Liver (tissue), 9 donors: ENCODE results near the gene ARHGDIA. TPM values are rescaled to one million over a fixed set of nuclear protein-coding genes. Genes with fewer than 3 reads are reported as not detected.

ENCODE experiments used
- DNase-seq: peaks from one replicate; pipeline ENCODE4 v3.0.0-alpha.2; 2017; ENCODE audit warnings: low spot score
- H3K27ac ChIP-seq, 2 donors: one replicate each; pipeline ENCODE4 v1.7.0; 2013; ENCODE audit warnings: inconsistent platforms in 2 of 2, low read length in 2 of 2, control low read depth in 1 of 2, low read depth in 1 of 2, mild to moderate bottlenecking in 1 of 2
- H3K27me3 ChIP-seq, 4 donors: one replicate each; pipeline versions ENCODE4 v1.6.1 to v1.7.0; 2013; ENCODE audit warnings: low read length in 3 of 4, inconsistent platforms in 1 of 4, mild to moderate bottlenecking in 1 of 4, moderate library complexity in 1 of 4; ENCODE audit not compliant: control insufficient read depth in 4 of 4, insufficient read depth in 4 of 4
- H3K36me3 ChIP-seq, 4 donors: one replicate each; pipeline versions ENCODE4 v1.6.1 to v1.7.0; 2013; ENCODE audit warnings: low read length in 3 of 4, mild to moderate bottlenecking in 3 of 4, low read depth in 1 of 4, moderate library complexity in 1 of 4; ENCODE audit not compliant: control insufficient read depth in 4 of 4, insufficient read depth in 3 of 4
- H3K4me1 ChIP-seq, 4 donors: one replicate each; pipeline versions ENCODE4 v1.6.1 to v1.7.0; 2013; ENCODE audit warnings: low read length in 3 of 4, mild to moderate bottlenecking in 3 of 4, moderate library complexity in 1 of 4; ENCODE audit not compliant: control insufficient read depth in 4 of 4, insufficient read depth in 4 of 4
- H3K4me3 ChIP-seq, 3 donors: one replicate each; pipeline versions ENCODE4 v1.6.1 to v1.7.0; 2013; ENCODE audit warnings: low read length in 3 of 3, control low read depth in 1 of 3, low read depth in 1 of 3, mild to moderate bottlenecking in 1 of 3
- H3K9ac ChIP-seq, 2 donors: one replicate each; pipeline ENCODE4 v1.7.0; 2013; ENCODE audit warnings: low read length in 2 of 2, mild to moderate bottlenecking in 2 of 2, moderate library complexity in 2 of 2, control low read depth in 1 of 2, low read depth in 1 of 2
- H3K9me3 ChIP-seq, 4 donors: one replicate each; pipeline versions ENCODE4 v1.6.1 to v1.7.0; 2013; ENCODE audit warnings: low read length in 3 of 4; ENCODE audit not compliant: control insufficient read depth in 4 of 4
- EGR1 ChIP-seq, 2 donors: IDR thresholded peaks; 2 replicates each; pipeline ENCODE4 v1.6.1; 2016 to 2018; ENCODE audit warnings: antibody characterized with exemption in 2 of 2, low read depth in 2 of 2
- FOXA1 ChIP-seq: IDR thresholded peaks from 2 replicates; pipeline ENCODE4 v1.6.1; 2016; ENCODE audit warnings: antibody characterized with exemption
- FOXA2 ChIP-seq: IDR thresholded peaks from 2 replicates; pipeline ENCODE4 v1.6.1; 2016; ENCODE audit warnings: antibody characterized with exemption
- GABPA ChIP-seq, 2 donors: IDR thresholded peaks in 1 of 2; conservative IDR thresholded peaks in 1 of 2; 2 replicates each; pipeline ENCODE4 v1.6.1; 2016; ENCODE audit warnings: antibody characterized with exemption in 2 of 2, mild to moderate bottlenecking in 1 of 2, moderate library complexity in 1 of 2
- HNF4A ChIP-seq, 2 donors: conservative IDR thresholded peaks; 2 replicates each; pipeline ENCODE4 v1.6.1; 2016; ENCODE audit warnings: antibody characterized with exemption in 2 of 2, mild to moderate bottlenecking in 2 of 2
- HNF4G ChIP-seq: IDR thresholded peaks from 2 replicates; pipeline ENCODE4 v1.6.1; 2016; ENCODE audit warnings: antibody characterized with exemption
- JUND ChIP-seq, 2 donors: IDR thresholded peaks; 2 replicates each; pipeline ENCODE4 v1.6.1; 2016; ENCODE audit warnings: antibody characterized with exemption in 2 of 2
- NR2F2 ChIP-seq: IDR thresholded peaks from 2 replicates; pipeline ENCODE4 v1.6.1; 2016; ENCODE audit warnings: antibody characterized with exemption
- RAD21 ChIP-seq, 2 donors: IDR thresholded peaks; 2 replicates each; pipeline ENCODE4 v1.6.1; 2016; ENCODE audit warnings: antibody characterized with exemption in 2 of 2, mild to moderate bottlenecking in 2 of 2
- RXRA ChIP-seq, 2 donors: IDR thresholded peaks; 2 replicates each; pipeline ENCODE4 v1.6.1; 2017 to 2018; ENCODE audit warnings: antibody characterized with exemption in 2 of 2, mild to moderate bottlenecking in 1 of 2
- SP1 ChIP-seq: IDR thresholded peaks from 2 replicates; pipeline ENCODE4 v1.6.1; 2018; ENCODE audit warnings: antibody characterized with exemption, mild to moderate bottlenecking
- TAF1 ChIP-seq: conservative IDR thresholded peaks from 2 replicates; pipeline ENCODE4 v1.6.1; 2016; ENCODE audit warnings: antibody characterized with exemption, mild to moderate bottlenecking
- YY1 ChIP-seq: IDR thresholded peaks from 2 replicates; pipeline ENCODE4 v1.6.1; 2016; ENCODE audit warnings: antibody characterized with exemption, mild to moderate bottlenecking
- WGBS: extraction: QIAGEN DNeasy Blood & Tissue Kit; methylation state at CpG from one replicate; pipeline ENCODE4 v1.1.7; 2013; 5-methylcytosine and 5-hydroxymethylcytosine counted together
- polyA plus RNA-seq, 2 donors: library from polyadenylated mRNA; stranded (reverse) in 1 of 2; unstranded in 1 of 2; fragments of 200-250 nt in 1 of 2; fragments of >200 nt in 1 of 2; fragmentation: Nextera tagmentation in 1 of 2; extraction: Ambion mirVana in 1 of 2; gene quantifications; one replicate each; pipeline versions ENCODE4 v1.2.1 to v1.2.3, GENCODE V29; 2013 to 2015
- total RNA-seq, 2 donors: library from RNA; depleted of rRNA; stranded (reverse); fragments of >200 nt; gene quantifications; one replicate each; pipeline ENCODE4 v1.2.3, GENCODE V29; 2014
- TF ChIP-seq, protein P1 (sequence below): IDR thresholded peaks from 2 replicates; pipeline ENCODE4 v1.6.1; 2016; ENCODE audit warnings: antibody characterized with exemption
- TF ChIP-seq, protein P2 (sequence below): fragments of 150-350 bp; IDR thresholded peaks from 2 replicates; pipeline ENCODE4 v1.5.1; 2017; ENCODE audit warnings: improper control_type of control experiment, low read depth, low read length; ENCODE audit not compliant: missing input control
- TF ChIP-seq, protein P3 (sequence below): IDR thresholded peaks from 2 replicates; pipeline ENCODE4 v1.6.1; 2016; ENCODE audit warnings: antibody characterized with exemption
- TF ChIP-seq, protein P4 (sequence below): IDR thresholded peaks from 2 replicates; pipeline ENCODE4 v1.6.1; 2016; ENCODE audit warnings: antibody characterized with exemption, mild to moderate bottlenecking
- donor health status: healthy.
- donor health status: healthy.
- donor health status: healthy.
- donor health status: healthy.
- donor health status: healthy.

The ARHGDIA gene
- total and polyA plus RNA-seq, 4 donors, result 35.5 to 142 (median 75.3) TPM

DNA sequence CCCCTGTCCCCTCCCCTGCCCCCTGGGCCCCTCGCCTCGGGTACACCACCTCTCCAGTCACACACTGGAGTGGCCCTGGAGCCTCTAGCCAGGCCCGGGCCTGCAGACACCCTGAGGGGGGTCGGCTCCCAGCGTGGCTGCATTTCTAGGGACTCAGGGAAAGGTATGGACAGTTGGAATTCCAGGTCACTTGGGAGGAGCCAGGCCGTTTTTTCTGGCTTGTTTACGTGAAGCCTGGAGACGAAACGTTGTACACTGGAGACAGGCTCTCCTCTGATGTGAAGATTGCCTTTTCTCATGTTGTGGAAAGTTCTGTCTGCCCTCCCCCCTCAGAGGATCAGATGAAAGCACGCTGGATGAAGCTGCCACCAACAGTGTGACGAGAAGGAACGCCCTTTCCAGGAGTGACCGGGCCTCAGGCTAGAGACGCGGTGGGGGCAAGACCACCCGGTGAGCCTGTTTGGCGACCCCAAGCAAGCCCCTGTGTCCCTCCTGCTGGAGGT, 32.3 kb downstream of the ARHGDIA start:
- Histone ChIP-seq H3K27ac (no peak overlapping the region), H3K9me3 (no peaks in the 10 kb centered on the region), H3K36me3 (peaks cover 4 to 10% (median 6%) of the 10 kb centered on the region in 4 donors), H3K9ac (no peak overlapping the region), H3K4me3 (no peak overlapping the region), H3K27me3 (no peaks in the 10 kb centered on the region), H3K4me1 (peaks cover 8 to 30% (median 24%) of the 10 kb centered on the region in 4 donors)
- TF ChIP-seq RAD21 (IDR thresholded peaks at IDR 0.05) (no peak), FOXA1 (no peak)
- WGBS, result 64% methylated on average over 17 of the region's 17 CpGs
- DNase-seq, result no peak

DNA sequence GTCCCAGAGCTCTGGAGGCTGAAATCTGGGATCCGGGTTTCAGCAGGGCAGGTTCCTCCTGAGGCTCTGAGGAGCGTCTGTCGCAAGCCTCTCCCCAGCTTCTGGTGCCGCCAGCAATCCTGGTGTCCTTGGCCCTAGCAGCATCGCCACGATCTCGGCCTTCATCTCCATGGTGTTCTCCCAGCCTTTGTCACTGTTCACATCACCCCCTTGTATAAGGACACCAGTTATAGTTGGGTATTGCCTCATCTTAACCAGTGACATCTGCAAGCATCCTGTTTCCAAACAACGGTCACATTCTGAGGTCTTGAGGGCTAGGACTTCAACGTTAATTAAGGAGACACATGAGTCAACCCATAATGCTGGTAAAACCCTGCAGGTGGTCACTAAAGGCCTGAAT, 33.5 kb downstream of the ARHGDIA start:
- H3K4me1 ChIP-seq, result peaks cover 9 to 21% (median 16%) of the 10 kb centered on the region in 4 donors
- no peak for DNase-seq
- TF ChIP-seq NR2F2, result no peak
- TF ChIP-seq GABPA (IDR thresholded peaks at IDR 0.05 in 1 of 2, conservative IDR thresholded peaks at IDR 0.05 in 1 of 2), result no peak
- no peak for TF ChIP-seq EGR1 (IDR thresholded peaks at IDR 0.05; ENCODE audit: low read depth in 2 of 2)
- no peak for TF ChIP-seq TAF1
- TF ChIP-seq FOXA2, result no peak
- TF ChIP-seq, protein P1, sequence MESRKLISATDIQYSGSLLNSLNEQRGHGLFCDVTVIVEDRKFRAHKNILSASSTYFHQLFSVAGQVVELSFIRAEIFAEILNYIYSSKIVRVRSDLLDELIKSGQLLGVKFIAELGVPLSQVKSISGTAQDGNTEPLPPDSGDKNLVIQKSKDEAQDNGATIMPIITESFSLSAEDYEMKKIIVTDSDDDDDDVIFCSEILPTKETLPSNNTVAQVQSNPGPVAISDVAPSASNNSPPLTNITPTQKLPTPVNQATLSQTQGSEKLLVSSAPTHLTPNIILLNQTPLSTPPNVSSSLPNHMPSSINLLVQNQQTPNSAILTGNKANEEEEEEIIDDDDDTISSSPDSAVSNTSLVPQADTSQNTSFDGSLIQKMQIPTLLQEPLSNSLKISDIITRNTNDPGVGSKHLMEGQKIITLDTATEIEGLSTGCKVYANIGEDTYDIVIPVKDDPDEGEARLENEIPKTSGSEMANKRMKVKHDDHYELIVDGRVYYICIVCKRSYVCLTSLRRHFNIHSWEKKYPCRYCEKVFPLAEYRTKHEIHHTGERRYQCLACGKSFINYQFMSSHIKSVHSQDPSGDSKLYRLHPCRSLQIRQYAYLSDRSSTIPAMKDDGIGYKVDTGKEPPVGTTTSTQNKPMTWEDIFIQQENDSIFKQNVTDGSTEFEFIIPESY, result no peak
- TF ChIP-seq, protein P2, sequence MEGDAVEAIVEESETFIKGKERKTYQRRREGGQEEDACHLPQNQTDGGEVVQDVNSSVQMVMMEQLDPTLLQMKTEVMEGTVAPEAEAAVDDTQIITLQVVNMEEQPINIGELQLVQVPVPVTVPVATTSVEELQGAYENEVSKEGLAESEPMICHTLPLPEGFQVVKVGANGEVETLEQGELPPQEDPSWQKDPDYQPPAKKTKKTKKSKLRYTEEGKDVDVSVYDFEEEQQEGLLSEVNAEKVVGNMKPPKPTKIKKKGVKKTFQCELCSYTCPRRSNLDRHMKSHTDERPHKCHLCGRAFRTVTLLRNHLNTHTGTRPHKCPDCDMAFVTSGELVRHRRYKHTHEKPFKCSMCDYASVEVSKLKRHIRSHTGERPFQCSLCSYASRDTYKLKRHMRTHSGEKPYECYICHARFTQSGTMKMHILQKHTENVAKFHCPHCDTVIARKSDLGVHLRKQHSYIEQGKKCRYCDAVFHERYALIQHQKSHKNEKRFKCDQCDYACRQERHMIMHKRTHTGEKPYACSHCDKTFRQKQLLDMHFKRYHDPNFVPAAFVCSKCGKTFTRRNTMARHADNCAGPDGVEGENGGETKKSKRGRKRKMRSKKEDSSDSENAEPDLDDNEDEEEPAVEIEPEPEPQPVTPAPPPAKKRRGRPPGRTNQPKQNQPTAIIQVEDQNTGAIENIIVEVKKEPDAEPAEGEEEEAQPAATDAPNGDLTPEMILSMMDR, result no peak
- no peak for TF ChIP-seq YY1
- TF ChIP-seq, protein P3, sequence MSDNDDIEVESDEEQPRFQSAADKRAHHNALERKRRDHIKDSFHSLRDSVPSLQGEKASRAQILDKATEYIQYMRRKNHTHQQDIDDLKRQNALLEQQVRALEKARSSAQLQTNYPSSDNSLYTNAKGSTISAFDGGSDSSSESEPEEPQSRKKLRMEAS, result no peak
- TF ChIP-seq SP1, result no peak
- no peak for TF ChIP-seq RXRA (IDR thresholded peaks at IDR 0.05)
- H3K27ac ChIP-seq, result no peak overlapping the region
- H3K9ac ChIP-seq, result no peak overlapping the region
- no peak overlapping the region for H3K4me3 ChIP-seq
- no peaks in the 10 kb centered on the region for H3K27me3 ChIP-seq
- H3K36me3 ChIP-seq, result peaks cover 0 to under 1% (median 0%) of the 10 kb centered on the region in 4 donors
- WGBS, result 76% methylated on average over 9 of the region's 9 CpGs
- no peaks in the 10 kb centered on the region for H3K9me3 ChIP-seq

DNA sequence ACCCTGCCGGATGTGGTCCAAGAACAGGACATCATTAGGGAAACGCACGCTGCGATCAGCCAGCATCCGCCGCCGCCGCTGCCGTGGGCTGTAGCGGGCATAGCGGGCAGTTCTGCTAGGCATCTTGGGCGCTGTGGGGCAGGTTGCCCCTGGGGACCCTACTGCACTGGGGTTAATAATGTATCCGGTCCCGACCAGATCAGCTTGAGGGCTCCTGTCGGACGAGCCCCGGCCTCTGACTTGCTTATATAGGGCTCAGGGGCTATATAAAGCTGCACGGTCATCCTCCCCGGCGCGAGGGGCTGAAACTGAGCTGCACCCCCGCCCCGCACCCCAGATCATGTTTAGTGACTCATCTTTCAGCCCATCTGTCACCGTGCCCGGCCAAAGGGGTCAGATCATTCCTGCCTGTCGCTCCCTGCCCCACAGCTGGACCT, 36.3 kb downstream of the ARHGDIA start, which contains the start of gene PPP1R27:
PPP1R27 (minus strand) TSS at position 220 of the 437 bp plus-strand sequence; CDS start at position 123, 97 bp downstream.
- Histone ChIP-seq H3K9ac (peak within 1 kb of the TSS in 1 of 2 donors; percentile 8), H3K36me3 (no peaks in the 10 kb centered on the region), H3K4me1 (peaks cover 9 to 30% (median 21%) of the 10 kb centered on the region in 4 donors), H3K9me3 (no peaks in the 10 kb centered on the region), H3K27me3 (no peaks in the 10 kb centered on the region), H3K27ac (peak within 1 kb of the TSS; percentile 91 to 94), H3K4me3 (peak within 1 kb of the TSS; percentile 0 to 80 (median 71))
- 96% methylated on average over 26 of the region's 26 CpGs for WGBS
- DNase-seq, result no peak
- TF ChIP-seq, protein P4, sequence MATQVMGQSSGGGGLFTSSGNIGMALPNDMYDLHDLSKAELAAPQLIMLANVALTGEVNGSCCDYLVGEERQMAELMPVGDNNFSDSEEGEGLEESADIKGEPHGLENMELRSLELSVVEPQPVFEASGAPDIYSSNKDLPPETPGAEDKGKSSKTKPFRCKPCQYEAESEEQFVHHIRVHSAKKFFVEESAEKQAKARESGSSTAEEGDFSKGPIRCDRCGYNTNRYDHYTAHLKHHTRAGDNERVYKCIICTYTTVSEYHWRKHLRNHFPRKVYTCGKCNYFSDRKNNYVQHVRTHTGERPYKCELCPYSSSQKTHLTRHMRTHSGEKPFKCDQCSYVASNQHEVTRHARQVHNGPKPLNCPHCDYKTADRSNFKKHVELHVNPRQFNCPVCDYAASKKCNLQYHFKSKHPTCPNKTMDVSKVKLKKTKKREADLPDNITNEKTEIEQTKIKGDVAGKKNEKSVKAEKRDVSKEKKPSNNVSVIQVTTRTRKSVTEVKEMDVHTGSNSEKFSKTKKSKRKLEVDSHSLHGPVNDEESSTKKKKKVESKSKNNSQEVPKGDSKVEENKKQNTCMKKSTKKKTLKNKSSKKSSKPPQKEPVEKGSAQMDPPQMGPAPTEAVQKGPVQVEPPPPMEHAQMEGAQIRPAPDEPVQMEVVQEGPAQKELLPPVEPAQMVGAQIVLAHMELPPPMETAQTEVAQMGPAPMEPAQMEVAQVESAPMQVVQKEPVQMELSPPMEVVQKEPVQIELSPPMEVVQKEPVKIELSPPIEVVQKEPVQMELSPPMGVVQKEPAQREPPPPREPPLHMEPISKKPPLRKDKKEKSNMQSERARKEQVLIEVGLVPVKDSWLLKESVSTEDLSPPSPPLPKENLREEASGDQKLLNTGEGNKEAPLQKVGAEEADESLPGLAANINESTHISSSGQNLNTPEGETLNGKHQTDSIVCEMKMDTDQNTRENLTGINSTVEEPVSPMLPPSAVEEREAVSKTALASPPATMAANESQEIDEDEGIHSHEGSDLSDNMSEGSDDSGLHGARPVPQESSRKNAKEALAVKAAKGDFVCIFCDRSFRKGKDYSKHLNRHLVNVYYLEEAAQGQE, result no peak
- TF ChIP-seq, protein P2, result no peak
- TF ChIP-seq SP1 (no peak), FOXA2 (no peak), JUND (IDR thresholded peaks at IDR 0.05) (no peak), TAF1 (no peak), HNF4A (conservative IDR thresholded peaks at IDR 0.05) (no peak), FOXA1 (no peak), EGR1 (IDR thresholded peaks at IDR 0.05; ENCODE audit: low read depth in 2 of 2) (no peak), RXRA (IDR thresholded peaks at IDR 0.05) (no peak), HNF4G (no peak)
- TF ChIP-seq, protein P3, result no peak
